Effector memory CD4-positive, alpha-beta T cell (primary cell): ENCODE measurements around the gene DDR2.
"Not testable (repeated sequence)": the region's sequence is repeated elsewhere in the genome, so short reads cannot be mapped to it uniquely, and the experiment has no call there.

ENCODE experiments used
- DNase-seq, 3 donors: peaks; one replicate each; pipeline ENCODE4 v3.0.0-alpha.2; 2020
- H3K27ac ChIP-seq: 2 replicates; pipeline ENCODE4 v1.7.0; 2013; ENCODE audit warnings: mild to moderate bottlenecking, low read length, moderate library complexity; ENCODE audit not compliant: insufficient read depth, poor library complexity, severe bottlenecking
- H3K27me3 ChIP-seq: replicated peaks from 2 replicates; pipeline ENCODE4 v1.7.0; 2013; ENCODE audit warnings: mild to moderate bottlenecking, low read length; ENCODE audit not compliant: insufficient read depth, control insufficient read depth, poor library complexity, severe bottlenecking
- H3K36me3 ChIP-seq: 2 replicates; pipeline ENCODE4 v1.7.0; 2013; ENCODE audit warnings: mild to moderate bottlenecking, low read length, moderate library complexity; ENCODE audit not compliant: control insufficient read depth, insufficient read depth
- H3K4me1 ChIP-seq: 2 replicates; pipeline ENCODE4 v1.7.0; 2013; ENCODE audit warnings: low read length, mild to moderate bottlenecking; ENCODE audit not compliant: control insufficient read depth, insufficient read depth, poor library complexity, severe bottlenecking
- H3K4me3 ChIP-seq: 2 replicates; pipeline ENCODE4 v1.7.0; 2013; ENCODE audit warnings: low read length, low read depth, mild to moderate bottlenecking; ENCODE audit not compliant: insufficient read depth, poor library complexity, severe bottlenecking
- H3K9me3 ChIP-seq: 2 replicates; pipeline ENCODE4 v1.7.0; 2013; ENCODE audit warnings: mild to moderate bottlenecking, low read length, moderate library complexity; ENCODE audit not compliant: control insufficient read depth

Gene DDR2

GRCh38 chr1:162779043-162779442 is 146.8 kb downstream of the DDR2 start:
- no peak for DNase-seq
- H3K4me3 ChIP-seq, result no peak overlapping the region
- no peaks in the 10 kb centered on the region for H3K36me3 ChIP-seq

GRCh38 chr1:162782671-162783070 is 150.4 kb downstream of the DDR2 start:
- Histone ChIP-seq H3K27ac (no peak overlapping the region), H3K9me3 (no peaks in the 10 kb centered on the region), H3K36me3 (no peaks in the 10 kb centered on the region), H3K4me1 (no peaks in the 10 kb centered on the region), H3K4me3 (no peak overlapping the region), H3K27me3 (no peaks in the 10 kb centered on the region)
- no peak for DNase-seq

More at GRCh38 chr1:162779043-162779442, 146.8 kb downstream of the DDR2 start:
- no peaks in the 10 kb centered on the region for H3K9me3 ChIP-seq
- no peaks in the 10 kb centered on the region for H3K27me3 ChIP-seq
- no peak overlapping the region for H3K27ac ChIP-seq
- H3K4me1 ChIP-seq, result no peaks in the 10 kb centered on the region

GRCh38 chr1:162784926-162785325 is 152.7 kb downstream of the DDR2 start:
- not testable (repeated sequence) for DNase-seq, H3K27me3 ChIP-seq, H3K4me3 ChIP-seq, H3K4me1 ChIP-seq, H3K27ac ChIP-seq, H3K36me3 ChIP-seq, H3K9me3 ChIP-seq

GRCh38 chr1:162788783-162789182 is 156.5 kb downstream of the DDR2 start:
- not testable (repeated sequence) for H3K9me3 ChIP-seq, DNase-seq

GRCh38 chr1:162790303-162790984 is 158.2 kb downstream of the DDR2 start, which contains the start of gene HSD17B7:
Gene HSD17B7, plus strand, starts transcription at chr1:162790702. Its CDS starts 99 bp downstream, at chr1:162790801.
- H3K9me3 ChIP-seq, H3K36me3 ChIP-seq, H3K4me1 ChIP-seq, H3K27me3 ChIP-seq: not testable (repeated sequence)
- Histone ChIP-seq H3K27ac (peak within 1 kb of the TSS; percentile 69), H3K4me3 (peak within 1 kb of the TSS; percentile 54)
- peak; percentile 70 to 78 (median 77) for DNase-seq

More at GRCh38 chr1:162788783-162789182, 156.5 kb downstream of the DDR2 start:
- H3K27me3 ChIP-seq, H3K4me3 ChIP-seq, H3K36me3 ChIP-seq, H3K4me1 ChIP-seq, H3K27ac ChIP-seq: not testable (repeated sequence)

- H3K36me3 ChIP-seq, H3K27me3 ChIP-seq, H3K4me1 ChIP-seq, H3K9me3 ChIP-seq: not testable (repeated sequence)
- peak overlapping the region; percentile 54 for H3K4me3 ChIP-seq
- peak in 1 of 3 donors; percentile 6 for DNase-seq
- H3K27ac ChIP-seq, result peak overlapping the region; percentile 62
These were observed 158.7 kb downstream of the DDR2 start for GRCh38 chr1:162790985-162791357.

- not testable (repeated sequence) for H3K9me3 ChIP-seq, H3K4me3 ChIP-seq, H3K27me3 ChIP-seq, H3K27ac ChIP-seq, H3K4me1 ChIP-seq, DNase-seq, H3K36me3 ChIP-seq
These were observed 162.0 kb downstream of the DDR2 start for GRCh38 chr1:162794284-162794683.

- not testable (repeated sequence) for H3K4me3 ChIP-seq, H3K27ac ChIP-seq, H3K27me3 ChIP-seq, DNase-seq, H3K9me3 ChIP-seq, H3K4me1 ChIP-seq
- peaks cover 15% of the 10 kb centered on the region for H3K36me3 ChIP-seq
These were observed 164.5 kb downstream of the DDR2 start for GRCh38 chr1:162796617-162797279.

GRCh38 chr1:162799995-162800830 is 167.9 kb downstream of the DDR2 start:
- not testable (repeated sequence) for DNase-seq, H3K4me3 ChIP-seq, H3K27me3 ChIP-seq, H3K9me3 ChIP-seq, H3K4me1 ChIP-seq, H3K27ac ChIP-seq
- H3K36me3 ChIP-seq, result peaks cover 15% of the 10 kb centered on the region

- DNase-seq, H3K9me3 ChIP-seq, H3K27ac ChIP-seq, H3K4me1 ChIP-seq, H3K27me3 ChIP-seq, H3K36me3 ChIP-seq, H3K4me3 ChIP-seq: not testable (repeated sequence)
These were observed 175.2 kb downstream of the DDR2 start for GRCh38 chr1:162807503-162807902.
